GM19324 (cell line): Measurements from ENCODE around the gene MROH8.
"Not testable (repeated sequence)": the region's sequence is repeated elsewhere in the genome, so short reads cannot be mapped to it uniquely, and the experiment has no call there.

Experiments used
- ATAC-seq: cut with Tn5 transposase; IDR thresholded peaks from one replicate; pipeline ENCODE4 v1.9.1; 2021; ENCODE audit warnings: mild to moderate bottlenecking, moderate library complexity; ENCODE audit not compliant: unreplicated experiment, low FRiP score

The MROH8 gene

DNA sequence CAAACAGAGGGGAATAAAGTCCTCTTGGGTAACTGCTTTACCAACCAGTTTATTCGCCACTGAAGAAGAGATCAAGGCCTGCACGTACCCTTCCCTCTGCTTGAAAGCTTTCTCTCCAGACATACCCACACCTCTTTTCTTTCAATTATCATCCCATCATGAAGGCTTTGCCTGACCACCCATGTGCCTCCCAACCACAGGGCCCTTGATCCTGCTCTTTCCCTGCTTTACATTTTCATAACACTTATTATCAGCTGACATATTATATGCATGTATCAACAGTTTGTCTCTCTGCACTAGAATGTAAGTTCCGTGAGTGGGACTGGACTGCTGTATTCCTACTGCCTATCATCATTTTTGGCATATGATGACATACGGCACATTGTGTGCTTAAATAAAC lies 21.1 kb downstream of the MROH8 start:
- ATAC-seq = no peak

DNA sequence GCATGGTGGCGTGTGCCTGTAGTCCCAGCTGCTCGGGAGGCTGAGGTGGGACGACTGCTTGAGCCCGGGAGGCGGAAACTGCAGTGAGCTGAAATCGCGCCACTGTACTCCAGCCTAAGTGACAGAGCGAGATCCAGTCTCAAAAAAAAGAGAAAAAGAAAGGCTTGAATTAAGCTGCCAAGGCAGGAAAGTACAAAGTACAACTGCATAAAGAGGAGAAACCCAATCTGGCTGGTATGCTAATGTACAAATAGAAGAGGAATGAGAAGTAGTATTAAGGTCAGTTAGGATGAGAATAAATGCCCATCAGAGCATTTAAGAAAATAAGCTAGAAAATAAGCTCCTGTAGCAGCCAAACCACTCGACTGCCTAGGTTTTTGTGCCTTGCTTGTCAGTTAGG lies 23.4 kb downstream of the MROH8 start:
- ATAC-seq = no peak

DNA sequence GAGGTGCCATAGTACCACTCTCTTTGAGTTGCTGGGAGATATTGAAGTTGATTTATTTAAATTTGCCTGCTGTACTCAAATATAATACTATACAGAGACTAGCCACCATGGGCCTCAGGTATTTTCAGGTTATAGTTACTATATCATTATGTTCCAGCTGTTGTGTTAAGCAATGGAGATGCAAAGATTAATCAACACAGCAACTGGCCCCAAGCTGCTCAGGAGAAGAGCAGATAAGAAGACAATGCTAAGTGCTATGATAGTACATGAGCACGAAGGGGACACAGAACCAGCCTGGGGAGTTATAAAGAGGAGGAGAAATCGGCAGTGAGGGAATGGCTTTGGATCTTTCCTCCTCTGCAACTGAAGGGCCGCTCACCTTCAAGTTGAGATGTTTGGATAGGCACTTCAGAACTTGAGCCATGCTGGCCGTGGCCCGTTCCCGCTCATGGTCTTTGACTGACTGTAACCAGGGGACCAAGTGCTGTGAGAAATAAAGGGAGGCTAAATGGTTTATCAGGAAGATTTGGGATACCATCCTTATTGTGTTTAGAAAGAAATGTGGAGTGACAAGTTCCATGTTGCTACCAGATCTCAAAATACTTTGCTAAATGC lies 24.6 kb downstream of the MROH8 start:
- ATAC-seq = no peak

DNA sequence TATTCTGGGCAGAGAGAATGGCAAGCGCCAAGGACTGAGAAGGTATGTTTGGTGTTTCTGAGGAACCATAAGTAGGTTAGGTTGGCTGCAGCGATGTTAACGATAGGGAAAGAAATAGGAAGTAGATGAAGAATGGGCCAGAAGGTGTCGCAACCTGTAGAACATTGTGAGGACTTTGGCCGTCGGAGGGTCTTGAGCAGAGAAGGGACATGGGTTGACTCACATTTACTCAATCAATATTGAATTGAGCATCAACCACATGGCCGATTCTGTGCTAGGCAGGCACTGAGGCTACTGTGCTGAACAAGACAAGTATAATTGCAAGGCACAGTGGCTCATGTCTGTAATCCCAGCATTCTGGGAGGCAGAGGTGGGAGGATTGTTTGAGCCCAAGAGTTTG lies 27.1 kb downstream of the MROH8 start:
- ATAC-seq = no peak

DNA sequence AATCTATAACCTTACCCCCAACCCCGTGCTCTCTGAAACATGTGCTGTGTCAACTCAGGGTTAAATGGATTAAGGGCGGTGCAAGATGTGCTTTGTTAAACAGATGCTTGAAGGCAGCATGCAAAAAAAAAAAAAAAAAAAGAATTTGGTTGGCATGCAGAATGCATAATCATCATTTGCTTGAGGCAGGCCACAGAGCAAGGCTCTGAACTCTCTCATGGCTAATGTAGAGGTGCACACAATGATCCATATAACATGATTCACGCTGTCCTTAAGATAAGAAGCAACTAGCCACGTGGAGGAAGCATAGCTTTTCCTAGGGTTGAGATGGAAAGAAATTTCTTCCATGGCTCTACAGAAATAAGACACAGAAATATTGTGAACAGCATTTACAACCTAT lies 27.8 kb downstream of the MROH8 start:
- no peak for ATAC-seq

DNA sequence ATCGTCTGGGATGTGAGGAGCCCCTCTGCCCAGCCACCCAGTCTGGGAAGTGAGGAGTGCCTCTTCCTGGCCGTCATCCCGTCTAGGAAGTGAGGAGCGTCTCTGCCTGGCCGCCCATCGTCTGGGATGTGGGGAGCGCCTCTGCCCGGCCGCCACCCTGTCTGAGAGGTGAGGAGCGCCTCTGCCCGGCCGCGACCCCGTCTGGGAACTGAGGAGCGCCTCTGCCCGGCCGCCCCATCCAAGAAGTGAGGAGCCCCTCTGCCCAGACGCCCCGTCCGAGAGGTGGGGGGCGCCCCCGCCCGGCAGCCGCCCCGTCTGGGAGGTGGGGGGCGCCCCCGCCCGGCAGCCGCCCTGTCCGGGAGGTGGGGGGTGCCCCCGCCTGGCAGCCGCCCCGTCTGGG lies 28.5 kb downstream of the MROH8 start:
- not testable (repeated sequence) for ATAC-seq

DNA sequence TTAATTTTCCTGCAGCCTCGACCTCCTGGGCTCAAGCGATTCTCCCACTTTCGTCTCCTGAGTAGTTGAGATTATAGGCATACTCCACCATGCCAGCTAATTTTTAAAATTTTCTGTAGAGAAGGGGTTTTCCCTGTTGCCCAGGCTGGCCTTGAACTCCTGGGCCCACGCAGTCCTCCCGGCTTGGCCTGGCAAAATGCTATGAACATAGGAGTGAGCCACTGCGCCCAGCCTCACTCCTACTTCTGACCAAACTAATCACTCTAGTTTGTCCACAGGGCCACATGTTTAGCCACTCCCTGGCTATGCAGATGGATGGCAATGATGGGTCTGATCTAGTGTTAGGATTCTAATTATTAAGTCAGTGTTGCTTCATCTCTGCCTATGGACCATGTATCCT lies 32.1 kb downstream of the MROH8 start:
- ATAC-seq = no peak

DNA sequence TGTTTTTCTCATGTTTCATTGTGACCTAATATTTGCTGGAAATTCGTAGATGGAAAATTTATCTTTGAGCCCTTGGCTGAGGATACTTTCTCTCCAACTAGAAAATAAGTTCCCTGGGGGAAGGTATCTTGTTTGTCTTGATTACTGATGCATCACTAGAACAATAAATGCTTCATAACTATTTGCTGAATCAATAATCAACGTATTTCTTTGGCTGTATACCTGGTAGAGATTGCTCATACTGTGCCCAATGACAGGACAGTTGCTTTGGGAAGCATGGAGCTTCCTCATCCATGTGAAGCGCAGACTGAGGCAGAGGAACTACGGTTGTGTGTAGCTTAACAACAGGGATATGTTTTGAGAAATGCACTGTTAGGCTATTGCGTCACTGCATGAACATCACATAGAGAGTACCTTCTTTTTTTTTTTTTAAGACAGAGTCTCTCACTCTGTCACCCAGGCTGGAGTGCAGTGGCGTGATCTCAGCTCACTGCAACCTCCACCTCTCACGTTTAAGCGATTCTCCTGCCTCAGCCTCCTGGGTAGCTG lies 34.4 kb downstream of the MROH8 start:
- no peak for ATAC-seq

DNA sequence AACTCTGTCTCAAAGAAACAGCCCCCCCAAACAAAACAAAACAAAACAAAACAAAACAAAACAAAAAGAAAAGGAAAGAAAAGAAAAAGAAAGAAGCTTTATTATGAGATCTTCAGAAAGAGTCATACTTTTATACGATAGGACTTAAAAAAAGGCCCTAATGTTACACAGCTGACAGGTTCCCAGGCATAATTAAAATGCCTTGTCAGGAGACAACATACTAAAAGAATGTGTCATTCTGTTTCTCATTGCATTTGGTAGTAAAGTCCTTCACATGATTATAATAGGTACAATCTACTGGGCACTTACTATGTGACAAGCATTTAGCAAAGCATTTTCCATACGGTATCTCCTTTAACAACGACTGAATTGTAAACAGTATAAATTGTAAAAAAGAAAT lies 36.6 kb downstream of the MROH8 start:
- ATAC-seq = no peak

DNA sequence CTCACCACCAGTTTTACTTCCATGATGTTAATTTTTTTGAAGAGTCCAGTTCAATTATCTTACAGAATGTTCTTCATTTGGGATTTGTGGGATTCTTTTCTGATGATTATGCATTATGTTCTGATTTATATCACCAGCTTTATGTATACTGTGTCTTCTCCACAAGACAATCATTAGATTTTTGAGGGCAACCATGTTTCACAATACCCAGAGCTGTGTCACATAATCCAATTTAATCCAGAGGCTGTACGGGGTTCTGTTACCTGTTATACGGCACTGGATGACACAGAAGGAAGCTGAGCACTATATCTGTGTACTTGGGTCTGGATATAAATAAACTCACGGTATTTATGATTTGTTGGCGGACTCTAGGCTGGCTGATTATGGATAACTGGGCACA lies 41.8 kb downstream of the MROH8 start:
- ATAC-seq = no peak

DNA sequence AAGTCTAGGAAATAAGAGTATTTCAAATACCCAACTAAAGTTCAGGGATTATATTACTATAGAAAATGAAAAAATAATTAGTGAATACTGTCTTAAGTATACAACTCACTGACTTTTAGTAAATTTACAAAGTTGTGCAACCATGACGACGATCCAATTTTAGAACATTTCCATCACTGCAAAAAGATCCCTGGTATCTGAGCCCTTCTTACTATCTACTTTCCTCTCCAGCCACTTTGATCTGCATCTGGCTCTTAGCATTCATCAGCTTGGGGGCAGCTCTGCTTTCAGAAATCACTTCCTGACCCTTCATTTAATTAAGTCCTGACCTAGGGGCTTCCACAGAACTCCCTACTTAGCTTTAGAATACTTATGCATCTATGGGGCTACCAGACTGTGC lies 45.4 kb downstream of the MROH8 start:
- ATAC-seq = no peak

DNA sequence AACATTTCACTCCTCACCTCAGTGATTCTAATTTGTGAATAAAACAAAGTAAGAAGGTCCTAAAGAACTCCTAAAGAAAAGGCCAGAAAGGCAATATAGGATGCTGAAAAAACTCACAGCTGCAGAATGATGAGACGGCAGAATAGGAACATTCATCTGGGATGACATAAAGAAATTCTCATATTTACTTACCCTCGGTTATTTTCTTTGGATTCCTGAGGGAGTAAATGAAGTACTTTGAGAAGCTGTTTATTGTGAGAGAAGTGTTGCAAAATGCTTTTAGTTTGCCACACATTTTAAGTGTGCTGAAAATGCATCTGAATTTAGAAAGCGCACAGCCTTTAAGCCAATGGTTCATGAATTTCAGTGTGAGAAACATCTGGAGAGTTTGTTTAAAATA lies 47.9 kb downstream of the MROH8 start:
- ATAC-seq = no peak

DNA sequence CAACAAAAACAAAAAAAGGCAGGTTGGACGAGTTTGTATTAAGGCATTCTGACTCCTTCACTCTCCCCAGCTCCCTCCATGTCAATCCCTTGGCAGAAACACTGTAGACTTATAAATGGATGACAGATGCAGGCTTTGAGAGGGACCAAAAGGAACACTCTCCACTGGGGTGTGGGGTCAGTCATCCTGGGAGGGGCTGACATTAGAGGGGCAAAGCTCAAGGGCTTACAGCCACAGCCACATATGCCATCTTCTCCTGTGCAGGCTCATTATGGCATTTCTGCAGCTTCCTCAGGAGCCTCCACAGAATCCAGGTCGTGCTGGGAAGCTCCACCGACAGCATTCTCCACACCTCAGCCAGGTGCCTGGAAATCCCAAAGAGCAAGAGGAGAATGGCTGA lies 50.5 kb downstream of the MROH8 start:
- ATAC-seq = no peak

DNA sequence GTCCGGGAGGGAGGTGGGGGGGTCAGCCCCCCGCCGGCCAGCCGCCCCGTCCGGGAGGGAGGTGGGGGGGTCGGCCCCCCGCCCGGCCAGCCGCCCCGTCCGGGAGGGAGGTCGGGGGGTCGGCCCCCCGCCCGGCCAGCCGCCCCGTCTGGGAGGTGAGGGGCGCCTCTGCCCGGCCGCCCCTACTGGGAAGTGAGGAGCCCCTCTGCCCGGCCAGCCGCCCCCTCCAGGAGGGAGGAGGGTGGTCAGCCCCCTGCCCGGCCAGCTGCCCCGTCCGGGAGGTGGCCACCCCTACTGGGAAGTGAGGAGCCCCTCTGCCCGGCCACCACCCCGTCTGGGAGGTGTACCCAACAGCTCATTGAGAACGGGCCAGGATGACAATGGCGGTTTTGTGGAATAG lies 53.1 kb downstream of the MROH8 start:
- ATAC-seq = not testable (repeated sequence)

DNA sequence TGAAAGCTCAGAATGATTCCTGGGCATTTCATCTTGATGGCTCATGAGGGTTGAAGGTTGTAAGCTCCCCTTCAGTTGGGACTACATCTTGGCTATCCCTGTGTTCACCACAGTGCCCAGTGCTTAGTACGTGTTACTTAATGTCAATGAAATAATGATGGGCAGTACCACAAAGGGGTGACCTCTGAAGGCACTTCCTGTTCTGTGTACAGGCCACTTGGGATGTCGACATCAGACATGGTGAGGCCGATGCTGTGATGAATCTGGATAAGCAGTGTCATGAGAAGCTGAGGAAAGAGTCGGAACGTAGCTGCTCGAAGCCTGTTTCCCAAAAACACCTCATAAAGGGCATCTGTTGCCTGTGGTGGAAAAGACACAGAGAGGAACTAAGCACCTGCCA lies 55.9 kb downstream of the MROH8 start:
- no peak for ATAC-seq

DNA sequence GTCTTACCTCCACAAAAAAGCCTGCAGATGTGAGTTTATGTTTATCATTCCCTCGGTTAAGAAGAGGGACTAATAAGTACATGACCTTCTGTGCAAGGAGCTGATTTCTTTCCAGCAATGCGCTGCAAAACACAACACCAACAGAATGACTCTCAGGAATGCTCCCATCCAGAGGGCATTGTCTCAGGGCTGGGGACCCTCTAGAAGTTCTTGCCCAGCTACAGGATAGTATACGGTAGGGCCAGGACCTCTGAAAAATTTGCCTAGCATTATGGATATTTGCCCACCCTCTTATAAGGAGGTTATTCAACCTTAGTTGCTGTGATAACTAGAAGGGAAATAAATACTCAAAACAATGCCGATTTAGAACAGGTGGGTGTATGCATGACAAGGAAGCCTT lies 58.9 kb downstream of the MROH8 start:
- ATAC-seq = no peak

DNA sequence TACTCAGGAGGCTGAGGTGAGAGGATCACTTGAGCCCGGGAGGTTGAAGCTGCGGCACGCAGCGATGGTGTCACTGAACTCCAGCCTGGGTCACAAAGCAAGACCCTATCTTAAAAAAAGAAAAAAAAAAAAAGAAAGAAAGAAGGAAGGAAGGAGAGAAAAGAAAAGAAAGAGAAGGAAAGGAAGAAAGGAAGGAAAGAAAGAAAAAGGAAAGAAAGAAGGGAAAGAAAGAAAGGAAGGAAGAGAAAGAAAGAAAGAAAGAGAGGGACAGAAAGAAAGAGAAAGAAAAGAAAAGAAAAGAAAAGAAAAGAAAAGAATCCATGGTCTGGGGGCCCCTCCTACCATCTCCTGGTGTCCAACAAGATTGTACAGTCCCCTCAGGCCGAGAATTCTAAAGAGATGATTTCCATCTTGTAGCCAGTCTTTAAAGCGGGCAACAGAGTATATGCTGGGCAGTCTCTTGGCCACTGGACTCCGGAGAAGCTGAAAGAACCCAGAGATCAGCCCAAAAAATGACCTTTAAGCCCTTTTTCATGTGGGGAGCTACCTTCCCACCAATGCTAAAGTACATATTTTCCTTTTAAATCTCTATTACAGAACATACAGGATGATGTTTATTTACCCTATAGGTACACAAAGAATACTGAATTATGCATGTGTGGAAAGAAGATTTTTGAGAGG lies 59.9 kb downstream of the MROH8 start:
- ATAC-seq = no peak

DNA sequence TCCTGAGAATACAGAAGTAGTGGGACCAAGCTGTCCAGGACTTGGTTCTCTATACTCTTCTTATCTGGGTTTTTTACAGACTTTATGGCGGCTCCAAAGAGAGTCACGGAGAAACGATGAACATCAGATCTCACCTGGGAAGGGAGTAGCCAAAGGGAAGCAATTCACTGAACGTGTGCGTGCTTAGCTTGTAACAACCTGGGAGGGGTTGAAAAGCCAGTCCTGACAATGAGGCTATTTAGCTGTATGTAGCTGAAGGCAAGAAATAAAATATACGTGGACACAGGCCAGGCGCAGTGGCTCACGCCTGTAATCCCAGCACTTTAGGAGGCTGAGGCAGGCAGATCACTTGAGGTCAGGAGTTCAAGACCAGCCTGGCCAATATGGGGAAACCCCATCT lies 65.3 kb downstream of the MROH8 start:
- ATAC-seq = no peak

DNA sequence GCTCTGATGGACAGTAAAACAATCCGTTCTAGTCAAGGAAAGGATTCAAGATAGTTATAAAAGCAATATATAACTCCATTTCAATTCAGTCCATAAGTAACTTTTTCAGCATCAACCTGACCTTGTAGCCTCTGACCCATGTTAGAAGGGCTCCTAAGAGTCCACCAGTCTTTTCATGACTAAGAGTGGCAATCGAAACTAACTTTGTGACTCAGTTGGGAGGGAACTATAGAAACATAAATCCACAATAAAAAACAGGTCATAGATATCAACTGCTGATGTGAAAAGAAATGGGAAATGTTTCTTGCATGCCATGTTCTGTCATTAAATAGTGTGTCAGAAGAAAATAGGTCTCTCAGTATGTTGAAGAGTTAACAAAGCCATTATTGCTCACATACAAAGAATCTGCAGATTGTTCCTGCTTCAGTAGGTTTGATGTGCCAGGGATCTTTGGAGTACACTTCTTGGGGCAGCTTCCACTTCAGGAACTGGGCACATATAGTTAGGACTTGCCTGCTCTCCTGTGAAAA lies 67.4 kb downstream of the MROH8 start:
- no peak for ATAC-seq

DNA sequence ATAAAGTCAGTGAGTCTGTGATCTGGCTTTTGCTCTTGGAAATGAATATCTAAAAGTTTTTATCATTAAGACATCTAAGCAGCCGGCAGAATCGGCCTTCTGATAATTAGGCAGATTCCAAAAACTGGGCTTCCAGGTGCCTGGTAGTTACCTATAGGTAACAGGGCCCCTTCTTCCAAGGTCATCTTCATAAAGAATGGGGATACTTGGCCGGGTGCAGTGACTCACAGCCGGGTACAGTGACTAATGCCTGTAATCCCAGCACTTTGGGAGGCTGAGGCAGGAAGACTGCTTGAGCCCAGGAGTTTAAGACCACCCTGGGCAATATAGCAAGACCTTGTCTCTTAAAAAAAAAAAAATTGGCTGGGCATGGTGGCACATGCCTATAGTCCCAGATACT lies 70.7 kb downstream of the MROH8 start:
- no peak for ATAC-seq

DNA sequence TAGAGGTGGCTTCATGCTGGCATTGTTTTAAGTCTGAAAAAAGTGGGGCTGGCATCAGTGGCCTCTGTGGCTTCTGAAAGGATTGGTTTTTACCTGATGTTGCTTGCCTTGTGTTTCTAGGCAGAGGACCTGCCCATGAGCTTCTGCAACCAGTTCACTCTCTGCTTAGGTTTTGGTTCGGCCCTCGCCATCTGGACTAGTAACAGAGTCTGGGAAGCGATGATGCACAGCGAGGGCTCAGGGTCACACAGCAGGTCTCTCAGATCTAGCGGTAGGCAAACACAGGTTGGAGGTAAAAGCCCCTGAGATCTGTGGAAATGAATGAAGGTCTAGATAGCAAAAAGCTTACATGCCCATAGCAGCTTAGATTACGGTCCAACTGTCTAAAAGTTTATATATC lies 76.8 kb downstream of the MROH8 start:
- ATAC-seq = no peak

DNA sequence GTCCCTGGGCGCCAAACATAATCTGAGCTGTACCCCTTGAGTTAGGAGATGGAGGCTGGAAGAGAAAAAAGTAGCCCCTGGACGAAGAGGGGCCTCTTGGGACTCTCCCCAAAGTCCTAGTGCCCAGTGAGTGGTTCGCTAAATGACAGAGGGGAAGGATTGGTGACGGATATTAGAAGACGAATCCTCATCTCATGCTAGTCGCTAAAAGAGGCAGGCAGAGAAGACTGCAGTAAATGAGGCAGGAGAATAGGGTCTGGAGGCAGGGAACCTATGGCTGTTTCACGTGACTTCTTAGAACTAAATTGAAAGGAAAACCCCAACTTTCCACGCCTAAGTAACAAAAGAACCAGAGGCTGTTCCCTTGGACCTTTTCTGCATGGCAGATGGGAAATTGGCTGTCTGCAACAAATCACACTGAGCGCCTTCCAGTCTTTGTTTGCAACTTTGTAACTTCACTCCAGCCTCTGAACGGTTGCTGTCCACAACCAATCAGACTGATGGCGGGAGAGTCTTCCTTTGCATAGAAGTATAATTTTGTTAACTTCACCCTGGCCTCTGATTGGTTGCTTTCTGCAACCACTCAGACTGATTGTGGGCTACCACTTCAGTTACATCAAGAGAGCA lies 82.8 kb downstream of the MROH8 start:
- no peak for ATAC-seq
